ENCODE results near the gene BBS10. TPM values are rescaled to one million over a fixed set of nuclear protein-coding genes. Genes with fewer than 3 reads are reported as not detected.
"Not testable (repeated sequence)": the region's sequence is repeated elsewhere in the genome, so short reads cannot be mapped to it uniquely, and the experiment has no call there.

Gene BBS10
- total RNA-seq, 1 donor from 2014 or later: 12.9 TPM

DNA sequence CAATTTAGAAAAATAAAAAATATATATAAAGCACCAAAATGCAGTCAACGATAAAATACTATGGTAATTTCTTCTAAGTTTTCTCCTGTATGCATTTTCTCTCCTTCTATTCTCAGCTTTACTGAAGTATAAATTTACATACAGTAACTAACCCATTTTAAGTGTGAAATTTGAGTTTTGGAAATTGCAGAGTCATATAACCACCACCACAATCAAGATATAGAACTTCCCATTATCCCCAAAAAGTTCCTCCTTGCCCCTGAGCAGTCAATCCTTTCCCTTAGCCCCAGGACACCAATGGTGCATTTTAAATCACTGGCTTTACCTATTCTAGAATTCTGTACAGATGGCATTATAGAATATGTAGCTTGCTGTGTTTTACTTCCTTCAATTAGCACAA, 31.0 kb upstream of the BBS10 start:
- no peak overlapping the region for H3K4me3 Mint-ChIP-seq (ENCODE audit: low read depth)
- peak overlapping the region; percentile 68 for H3K27ac Mint-ChIP-seq
- TF ChIP-seq, protein P1, sequence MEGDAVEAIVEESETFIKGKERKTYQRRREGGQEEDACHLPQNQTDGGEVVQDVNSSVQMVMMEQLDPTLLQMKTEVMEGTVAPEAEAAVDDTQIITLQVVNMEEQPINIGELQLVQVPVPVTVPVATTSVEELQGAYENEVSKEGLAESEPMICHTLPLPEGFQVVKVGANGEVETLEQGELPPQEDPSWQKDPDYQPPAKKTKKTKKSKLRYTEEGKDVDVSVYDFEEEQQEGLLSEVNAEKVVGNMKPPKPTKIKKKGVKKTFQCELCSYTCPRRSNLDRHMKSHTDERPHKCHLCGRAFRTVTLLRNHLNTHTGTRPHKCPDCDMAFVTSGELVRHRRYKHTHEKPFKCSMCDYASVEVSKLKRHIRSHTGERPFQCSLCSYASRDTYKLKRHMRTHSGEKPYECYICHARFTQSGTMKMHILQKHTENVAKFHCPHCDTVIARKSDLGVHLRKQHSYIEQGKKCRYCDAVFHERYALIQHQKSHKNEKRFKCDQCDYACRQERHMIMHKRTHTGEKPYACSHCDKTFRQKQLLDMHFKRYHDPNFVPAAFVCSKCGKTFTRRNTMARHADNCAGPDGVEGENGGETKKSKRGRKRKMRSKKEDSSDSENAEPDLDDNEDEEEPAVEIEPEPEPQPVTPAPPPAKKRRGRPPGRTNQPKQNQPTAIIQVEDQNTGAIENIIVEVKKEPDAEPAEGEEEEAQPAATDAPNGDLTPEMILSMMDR (IDR thresholded peaks at IDR 0.05; ENCODE audit: unreplicated experiment): no peak
- no peak for DNase-seq (ENCODE audit: low spot score, unreplicated experiment)
- no peaks in the 10 kb centered on the region for H3K27me3 Mint-ChIP-seq
- H3K36me3 Mint-ChIP-seq (ENCODE audit: insufficient read depth): peaks cover 17% of the 10 kb centered on the region
- H3K9me3 Mint-ChIP-seq (ENCODE audit: low read depth): peaks cover 3% of the 10 kb centered on the region
- no peaks in the 10 kb centered on the region for H3K4me1 Mint-ChIP-seq (ENCODE audit: low read depth)

DNA sequence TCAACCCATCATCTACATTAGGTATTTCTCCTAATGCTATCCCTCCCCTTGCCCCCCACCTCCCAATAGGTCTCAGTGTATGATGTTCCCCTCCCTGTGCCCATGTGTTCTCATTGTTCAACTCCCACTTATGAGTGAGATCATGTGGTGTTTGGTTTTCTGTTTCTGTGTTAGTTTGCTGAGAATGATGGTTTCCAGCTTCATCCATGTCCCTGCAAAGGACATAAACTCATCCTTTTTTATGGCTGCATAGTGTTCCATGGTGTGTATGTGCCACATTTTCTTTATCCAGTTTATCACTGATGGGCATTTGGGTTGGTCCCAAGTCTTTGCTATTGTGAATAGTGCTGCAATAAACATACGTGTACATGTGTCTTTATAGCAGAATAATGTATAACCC, 28.7 kb upstream of the BBS10 start:
- not testable (repeated sequence) for H3K27me3 Mint-ChIP-seq; H3K9me3 Mint-ChIP-seq (ENCODE audit: low read depth); DNase-seq (ENCODE audit: low spot score, unreplicated experiment); H3K4me3 Mint-ChIP-seq (ENCODE audit: low read depth); H3K4me1 Mint-ChIP-seq (ENCODE audit: low read depth)
- peak overlapping the region; percentile 67 for H3K27ac Mint-ChIP-seq
- peaks cover 16% of the 10 kb centered on the region for H3K36me3 Mint-ChIP-seq (ENCODE audit: insufficient read depth)

DNA sequence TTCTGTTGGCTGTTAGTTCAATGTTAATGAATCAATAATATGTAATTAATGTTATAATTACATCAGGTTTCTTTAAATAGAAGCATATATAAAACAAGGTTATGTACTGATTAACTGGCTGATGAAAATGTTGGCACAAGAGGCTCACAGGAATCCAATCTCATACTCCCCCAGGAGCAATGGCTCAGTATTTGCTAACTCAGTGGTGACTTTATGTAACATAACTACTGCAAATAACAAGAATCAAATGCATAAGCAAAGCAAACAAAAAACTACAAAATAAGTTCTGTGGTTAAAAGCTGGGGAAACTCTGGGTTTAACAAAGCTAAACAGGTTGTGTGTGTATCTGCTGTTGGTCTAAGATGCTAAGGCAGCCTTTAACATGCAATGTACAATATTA, 27.7 kb upstream of the BBS10 start:
- Mint-ChIP-seq H3K27ac (no peak overlapping the region), H3K4me1 (ENCODE audit: low read depth) (peaks cover under 1% of the 10 kb centered on the region)
- TF ChIP-seq, protein P1 (IDR thresholded peaks at IDR 0.05; ENCODE audit: unreplicated experiment): no peak

DNA sequence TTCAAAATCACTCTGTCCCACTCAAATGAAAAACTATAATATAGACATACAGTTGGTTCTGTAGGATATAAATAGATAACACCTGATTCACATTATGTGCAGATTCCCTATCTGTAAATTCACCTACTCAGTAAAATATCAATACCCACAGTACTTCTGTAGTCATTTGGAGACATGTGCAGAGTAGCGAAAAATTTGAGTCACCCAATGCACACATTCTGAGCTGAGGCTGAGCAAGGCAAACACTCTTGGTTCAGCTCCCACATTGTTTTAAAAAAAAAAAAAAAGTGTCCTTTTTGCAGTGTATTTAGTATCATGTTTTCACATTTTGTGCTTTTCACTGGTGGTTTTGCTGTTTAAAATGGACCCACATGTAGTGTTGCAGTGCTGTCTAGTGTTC, 27.3 kb upstream of the BBS10 start:
- Mint-ChIP-seq H3K4me1 (ENCODE audit: low read depth) (peaks cover 5% of the 10 kb centered on the region), H3K9me3 (ENCODE audit: low read depth) (peaks cover 3% of the 10 kb centered on the region)

More for the DNA sequence above, 27.7 kb upstream of the BBS10 start:
- Mint-ChIP-seq H3K36me3 (ENCODE audit: insufficient read depth) (peaks cover 16% of the 10 kb centered on the region), H3K27me3 (no peaks in the 10 kb centered on the region), H3K4me3 (ENCODE audit: low read depth) (no peak overlapping the region), H3K9me3 (ENCODE audit: low read depth) (peaks cover 3% of the 10 kb centered on the region)
- no peak for DNase-seq (ENCODE audit: low spot score, unreplicated experiment)

DNA sequence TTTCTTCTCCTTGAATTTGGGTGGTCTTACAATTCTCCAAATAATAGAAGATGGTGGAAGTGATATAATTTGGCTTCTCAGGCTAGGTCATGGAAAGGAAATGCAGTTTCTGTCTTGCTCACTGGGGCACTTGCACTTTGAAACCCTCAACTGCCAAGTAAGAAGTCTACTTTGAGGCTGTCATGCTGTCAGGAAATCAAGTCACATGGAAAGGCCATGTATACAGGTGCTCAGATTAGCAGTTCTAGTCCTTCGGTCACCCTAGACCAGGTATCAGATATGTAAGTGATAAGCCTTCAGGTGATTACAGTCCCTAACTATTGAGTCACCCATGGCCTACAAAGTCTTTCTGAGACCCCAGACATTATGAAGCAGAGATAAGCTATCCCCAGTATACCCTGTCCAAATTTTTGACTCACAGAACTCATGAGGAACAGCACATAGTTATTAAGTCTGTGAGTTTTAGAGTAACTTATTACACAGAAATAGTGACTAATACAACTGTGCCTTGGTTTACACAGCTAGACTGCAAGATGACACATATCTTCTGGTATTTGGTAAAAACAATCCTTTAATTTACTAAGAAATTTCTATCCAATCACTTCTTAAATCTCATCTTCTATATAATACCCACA, 26.3 kb upstream of the BBS10 start:
- TF ChIP-seq, protein P1 (IDR thresholded peaks at IDR 0.05; ENCODE audit: unreplicated experiment): no peak
- no peak overlapping the region for H3K4me3 Mint-ChIP-seq (ENCODE audit: low read depth)
- H3K36me3 Mint-ChIP-seq (ENCODE audit: insufficient read depth): peaks cover 21% of the 10 kb centered on the region
- peaks cover 7% of the 10 kb centered on the region for H3K4me1 Mint-ChIP-seq (ENCODE audit: low read depth)
- peaks cover 3% of the 10 kb centered on the region for H3K9me3 Mint-ChIP-seq (ENCODE audit: low read depth)
- H3K27ac Mint-ChIP-seq: no peak overlapping the region
- H3K27me3 Mint-ChIP-seq: no peaks in the 10 kb centered on the region
- DNase-seq (ENCODE audit: low spot score, unreplicated experiment): no peak

More for the DNA sequence above, 27.3 kb upstream of the BBS10 start:
- Mint-ChIP-seq H3K4me3 (ENCODE audit: low read depth) (no peak overlapping the region), H3K27ac (no peak overlapping the region), H3K36me3 (ENCODE audit: insufficient read depth) (peaks cover 16% of the 10 kb centered on the region), H3K27me3 (no peaks in the 10 kb centered on the region)
- no peak for DNase-seq (ENCODE audit: low spot score, unreplicated experiment)
- TF ChIP-seq, protein P1 (IDR thresholded peaks at IDR 0.05; ENCODE audit: unreplicated experiment): no peak

DNA sequence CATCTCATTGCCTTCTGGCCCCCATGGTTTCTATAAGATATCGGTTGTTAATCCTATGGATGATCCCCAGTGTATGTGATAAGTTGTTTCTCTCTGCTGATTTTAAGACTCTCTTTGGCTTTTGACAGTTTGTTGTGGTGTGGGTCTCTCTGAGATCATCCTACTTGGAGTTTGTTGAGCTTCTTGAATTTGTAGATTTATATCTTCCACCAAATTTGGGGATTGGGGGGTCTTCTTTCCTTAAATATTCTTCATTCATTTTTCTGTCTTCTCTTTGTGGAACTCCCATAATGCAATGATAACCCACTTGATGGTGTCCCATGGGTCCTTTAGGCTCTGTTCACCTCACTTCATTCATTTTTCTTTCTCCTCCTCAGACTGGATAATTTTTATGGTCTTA, 20.0 kb upstream of the BBS10 start:
- no peak for DNase-seq (ENCODE audit: low spot score, unreplicated experiment)
- Mint-ChIP-seq H3K36me3 (ENCODE audit: insufficient read depth) (peaks cover 58% of the 10 kb centered on the region), H3K27ac (no peak overlapping the region), H3K4me1 (ENCODE audit: low read depth) (peaks cover 7% of the 10 kb centered on the region), H3K9me3 (ENCODE audit: low read depth) (peaks cover 10% of the 10 kb centered on the region), H3K4me3 (ENCODE audit: low read depth) (no peak overlapping the region), H3K27me3 (no peaks in the 10 kb centered on the region)
- TF ChIP-seq, protein P1 (IDR thresholded peaks at IDR 0.05; ENCODE audit: unreplicated experiment): no peak
